Lung (tissue), 12 donors: ENCODE results near the gene CRYBG1. TPM values are rescaled to one million over a fixed set of nuclear protein-coding genes. Genes with fewer than 3 reads are reported as not detected.

Experiments used
- ATAC-seq: fragments of 200-7000 bp; cut with Tn5 transposase; one replicate; pipeline ENCODE4 v1.9.1; 2020; ENCODE audit warnings: moderate number of reproducible peaks; ENCODE audit not compliant: insufficient read depth, low FRiP score
- DNase-seq, 3 donors: peaks; one replicate each; pipeline ENCODE4 v3.0.0-alpha.2; 2013 to 2017
- H3K27ac ChIP-seq, 2 donors: one replicate each; pipeline ENCODE4 v1.5.1; 2013; ENCODE audit warnings: mild to moderate bottlenecking in 2 of 2, moderate library complexity in 2 of 2, control low read depth in 1 of 2, inconsistent platforms in 1 of 2, low read depth in 1 of 2, low read length in 1 of 2
- H3K27me3 ChIP-seq, 3 donors: one replicate each; pipeline ENCODE4 v1.5.1; 2013; ENCODE audit warnings: low read length in 2 of 3; ENCODE audit not compliant: control insufficient read depth in 3 of 3, insufficient read depth in 3 of 3
- H3K36me3 ChIP-seq, 4 donors: one replicate each; pipeline ENCODE4 v1.5.1; 2013; ENCODE audit warnings: low read length in 4 of 4, mild to moderate bottlenecking in 1 of 4, moderate library complexity in 1 of 4; ENCODE audit not compliant: control insufficient read depth in 4 of 4, insufficient read depth in 4 of 4
- H3K4me1 ChIP-seq, 5 donors: one replicate each; pipeline ENCODE4 v1.5.1; 2013; ENCODE audit warnings: low read length in 5 of 5, mild to moderate bottlenecking in 2 of 5, moderate library complexity in 1 of 5; ENCODE audit not compliant: control insufficient read depth in 5 of 5, insufficient read depth in 5 of 5
- H3K4me3 ChIP-seq: one replicate; pipeline ENCODE4 v1.5.1; 2013; ENCODE audit warnings: mild to moderate bottlenecking, control low read depth, moderate library complexity
- H3K9ac ChIP-seq, 2 donors: one replicate each; pipeline ENCODE4 v1.5.1; 2013; ENCODE audit warnings: low read length in 2 of 2, control low read depth in 1 of 2; ENCODE audit not compliant: insufficient read depth in 1 of 2
- H3K9me3 ChIP-seq, 4 donors: one replicate each; pipeline ENCODE4 v1.5.1; 2013; ENCODE audit warnings: low read length in 3 of 4, mild to moderate bottlenecking in 1 of 4, moderate library complexity in 1 of 4; ENCODE audit not compliant: control insufficient read depth in 4 of 4, insufficient read depth in 3 of 4
- CTCF ChIP-seq: IDR thresholded peaks from 2 replicates; pipeline ENCODE4 v1.5.1; 2012; ENCODE audit warnings: mild to moderate bottlenecking; ENCODE audit errors: control extremely low read depth, extremely low read depth
- WGBS, 2 donors: extraction: QIAGEN DNeasy Blood & Tissue Kit; methylation state at CpG; one replicate each; pipeline ENCODE4 v1.1.7; 2013; 5-methylcytosine and 5-hydroxymethylcytosine counted together
- polyA plus RNA-seq, 2 donors: library from polyadenylated mRNA; stranded (reverse); fragments of 200-250 nt; gene quantifications; one replicate each; pipeline ENCODE4 v1.2.1, GENCODE V29; 2013
- total RNA-seq, 2 donors: library from RNA; depleted of rRNA in 1 of 2; stranded (reverse); fragments of >200 nt in 1 of 2; gene quantifications; one replicate each; pipeline ENCODE4 v1.2.1, GENCODE V29; 2014 to 2021
- donor health status: control.
- donor health status: control.
- donor health status: Bipolar disorder and iron deficiency.
- donor health status: healthy.
- donor health status: DM: yes; HTN: yes; CAD: no.

Gene CRYBG1
- total and polyA plus RNA-seq, 4 donors = 5.7 to 28.0 (median 12.6) TPM

DNA sequence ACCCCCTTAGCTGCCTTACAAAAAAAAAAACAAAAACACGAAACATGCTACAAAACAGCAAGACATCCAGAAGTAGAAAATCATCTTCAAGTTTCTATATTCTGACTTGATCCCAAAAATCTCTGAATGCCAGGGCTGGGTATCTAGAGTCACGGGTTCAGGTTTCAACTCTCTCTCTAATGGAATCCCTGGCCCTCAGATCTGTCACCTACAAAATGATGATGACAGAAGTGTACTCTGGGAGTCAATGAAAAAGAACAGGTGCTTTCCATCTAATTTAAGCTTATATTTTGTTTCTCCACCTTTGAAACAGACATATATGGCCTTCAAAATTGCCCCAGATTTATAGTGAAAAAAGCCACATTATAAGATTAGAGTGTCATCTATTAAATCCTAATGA lies 250.5 kb downstream of the CRYBG1 start:
- TF ChIP-seq CTCF = no peak
- DNase-seq = no peak
- WGBS, 2 donors = 97 to 100% methylated on average over 2 of the region's 2 CpGs

DNA sequence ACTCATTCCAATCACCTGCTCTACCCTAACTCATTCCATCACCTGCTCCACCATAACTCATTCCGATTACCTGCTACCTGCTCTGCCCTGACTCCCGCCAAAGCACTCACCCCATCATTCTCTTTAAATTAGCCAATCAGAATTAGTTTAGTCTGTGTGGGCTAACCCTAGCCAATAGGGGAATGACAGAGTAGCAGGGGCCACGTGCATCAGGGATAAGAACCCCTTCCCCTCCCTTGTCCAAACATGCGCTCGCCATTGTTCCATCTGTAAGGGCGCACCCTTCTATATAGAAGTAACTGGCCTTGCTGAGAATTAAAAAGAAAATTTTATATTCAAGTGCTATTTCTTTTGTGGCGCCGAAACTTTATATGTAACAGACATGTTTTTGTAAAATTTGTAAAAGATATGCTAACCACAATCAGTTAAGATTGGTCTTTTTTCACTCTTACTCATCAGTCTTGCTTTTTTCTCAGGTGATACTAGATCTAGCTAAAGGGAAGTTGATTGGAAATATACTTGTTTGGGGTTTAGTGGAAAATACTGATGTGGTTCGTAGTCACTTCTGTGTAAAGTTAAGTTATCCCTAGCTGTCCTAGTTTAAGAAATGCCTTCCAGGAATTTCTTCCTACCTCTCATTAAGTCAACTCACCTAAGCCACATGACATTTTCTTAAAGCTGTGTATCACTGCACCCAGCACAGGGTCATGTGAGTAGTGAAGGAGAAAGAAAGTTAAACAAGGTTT lies 252.3 kb downstream of the CRYBG1 start:
- Histone ChIP-seq H3K4me1 (no peaks in the 10 kb centered on the region), H3K9me3 (no peaks in the 10 kb centered on the region), H3K36me3 (peaks cover 0 to 2% (median under 1%) of the 10 kb centered on the region in 4 donors), H3K4me3 (no peak overlapping the region), H3K27ac (no peak overlapping the region), H3K9ac (no peak overlapping the region), H3K27me3 (no peaks in the 10 kb centered on the region)
- no peak for ATAC-seq
- TF ChIP-seq CTCF = no peak
- 95 to 97% methylated on average over 9 of the region's 9 CpGs for WGBS, 2 donors
- no peak for DNase-seq

More for the DNA sequence above, 250.5 kb downstream of the CRYBG1 start:
- no peak overlapping the region for H3K9ac ChIP-seq
- H3K4me3 ChIP-seq = no peak overlapping the region
- H3K4me1 ChIP-seq = no peaks in the 10 kb centered on the region
- peaks cover 0 to 2% (median 0%) of the 10 kb centered on the region in 4 donors for H3K36me3 ChIP-seq
- no peak for ATAC-seq
- no peak overlapping the region for H3K27ac ChIP-seq
- no peaks in the 10 kb centered on the region for H3K27me3 ChIP-seq
- H3K9me3 ChIP-seq = no peaks in the 10 kb centered on the region

DNA sequence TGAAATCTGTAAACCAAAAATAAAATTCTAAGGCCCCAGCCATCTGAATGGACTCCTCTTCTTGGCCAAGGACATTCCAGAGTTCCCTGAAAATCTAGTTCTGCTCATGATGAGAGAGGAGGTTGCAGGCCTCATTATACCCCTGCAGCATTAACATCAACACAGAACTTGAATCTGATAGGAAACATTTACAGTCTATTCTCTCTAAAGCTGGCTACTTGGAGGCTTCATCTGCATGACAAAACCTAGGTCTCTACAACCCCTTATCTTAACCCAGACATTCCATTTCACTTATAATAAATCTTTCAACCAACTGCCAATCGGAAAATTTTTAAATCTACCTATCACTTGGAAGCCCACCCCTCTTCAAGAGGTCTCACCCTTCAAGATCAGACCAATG lies 253.1 kb downstream of the CRYBG1 start:
- WGBS, 2 donors = 92 to 100% methylated on average over 1 of the region's 1 CpG
- no peak for TF ChIP-seq CTCF

More for the DNA sequence above, 253.1 kb downstream of the CRYBG1 start:
- no peak overlapping the region for H3K27ac ChIP-seq
- no peak for ATAC-seq
- no peak overlapping the region for H3K4me3 ChIP-seq
- no peaks in the 10 kb centered on the region for H3K27me3 ChIP-seq
- no peaks in the 10 kb centered on the region for H3K9me3 ChIP-seq
- no peak for DNase-seq
- no peaks in the 10 kb centered on the region for H3K4me1 ChIP-seq
- H3K9ac ChIP-seq = no peak overlapping the region
- H3K36me3 ChIP-seq = peaks cover 0 to 5% (median 2%) of the 10 kb centered on the region in 4 donors
